Stimulated activated CD4-positive, alpha-beta T cell treated with anti-CD3 and anti-CD28 coated beads, TNF-alpha, amount 100 ng/mL, for 24 hours (primary cell): Measurements from ENCODE around the gene CFTR.

Experiments
- DNase-seq, 3 experiments: peaks; one replicate each; pipeline ENCODE4 v3.0.0-alpha.2; 2020; ENCODE audit warnings: low read depth in 3 of 3

CFTR gene

DNA sequence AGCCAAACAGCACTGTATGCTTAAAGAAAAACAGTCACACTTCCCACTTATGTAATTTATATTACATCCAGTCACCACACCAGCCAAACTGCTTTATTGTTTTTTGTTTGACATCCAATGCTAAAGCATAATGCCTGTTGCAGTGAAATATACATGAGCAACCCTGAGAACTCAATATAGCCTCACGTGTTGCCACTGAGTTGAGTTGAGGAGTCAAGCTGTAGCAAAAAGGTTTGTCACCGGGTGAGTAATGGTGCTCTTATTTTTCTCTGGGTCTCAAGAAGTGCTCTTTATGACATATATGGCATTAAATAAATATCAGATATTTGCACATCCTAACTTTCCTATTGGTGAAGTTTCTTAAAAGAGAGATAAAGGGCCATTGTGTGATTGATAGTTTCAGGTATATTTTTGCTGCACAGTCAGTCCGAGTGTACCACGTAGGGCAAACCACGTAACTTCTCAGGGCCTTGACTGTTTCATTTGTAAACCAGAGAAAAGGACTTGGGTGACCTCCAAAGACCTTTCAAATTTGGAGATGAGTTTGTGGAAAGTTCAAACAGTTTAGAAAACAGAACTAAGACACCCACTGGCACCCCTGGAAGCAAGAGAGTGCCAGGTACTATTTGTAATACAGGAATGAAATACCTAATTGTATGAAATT is 168.5 kb downstream of the CFTR start:
- DNase-seq, result no peak

DNA sequence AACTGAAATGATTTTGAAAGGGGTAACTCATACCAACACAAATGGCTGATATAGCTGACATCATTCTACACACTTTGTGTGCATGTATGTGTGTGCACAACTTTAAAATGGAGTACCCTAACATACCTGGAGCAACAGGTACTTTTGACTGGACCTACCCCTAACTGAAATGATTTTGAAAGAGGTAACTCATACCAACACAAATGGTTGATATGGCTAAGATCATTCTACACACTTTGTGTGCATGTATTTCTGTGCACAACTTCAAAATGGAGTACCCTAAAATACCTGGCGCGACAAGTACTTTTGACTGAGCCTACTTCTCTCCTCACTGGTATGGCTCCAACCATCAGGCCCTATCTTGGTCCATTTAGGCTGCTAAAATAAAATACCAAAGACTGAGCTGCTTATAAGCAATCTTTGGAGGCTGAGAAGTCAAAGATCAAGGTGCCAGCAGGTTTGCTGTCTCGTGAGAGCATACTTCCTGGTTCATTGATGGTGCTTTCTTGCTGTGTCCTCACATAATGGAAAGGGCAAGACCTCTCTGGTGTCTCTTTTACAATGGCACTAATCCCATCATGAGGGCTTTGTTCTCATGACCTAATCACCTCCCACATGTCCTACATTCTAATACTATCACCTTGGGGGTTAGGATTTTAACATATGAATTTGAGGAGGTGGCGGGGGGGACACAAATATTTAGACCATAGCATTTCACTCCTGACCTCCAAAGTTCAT is 173.3 kb downstream of the CFTR start:
- DNase-seq, result no peak

DNA sequence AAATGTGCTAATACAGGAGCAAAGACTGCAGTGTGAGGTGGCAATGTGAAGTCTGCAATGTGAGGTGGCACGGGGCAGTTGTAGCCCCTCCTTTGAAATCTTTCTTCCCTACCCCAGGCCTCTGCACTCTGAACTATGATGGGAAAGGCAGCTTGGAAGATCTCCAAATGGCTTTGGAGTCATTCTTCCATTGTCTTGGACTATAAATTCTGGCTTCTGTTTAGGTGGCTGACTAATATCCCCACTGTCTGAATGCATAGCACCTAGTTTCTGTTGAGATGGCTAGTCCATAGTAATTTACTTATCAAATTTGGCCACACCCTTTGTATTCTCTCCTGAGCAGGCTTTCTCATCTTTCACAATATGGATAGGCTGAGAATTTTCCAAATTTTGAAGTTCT is 175.0 kb downstream of the CFTR start:
- no peak for DNase-seq

DNA sequence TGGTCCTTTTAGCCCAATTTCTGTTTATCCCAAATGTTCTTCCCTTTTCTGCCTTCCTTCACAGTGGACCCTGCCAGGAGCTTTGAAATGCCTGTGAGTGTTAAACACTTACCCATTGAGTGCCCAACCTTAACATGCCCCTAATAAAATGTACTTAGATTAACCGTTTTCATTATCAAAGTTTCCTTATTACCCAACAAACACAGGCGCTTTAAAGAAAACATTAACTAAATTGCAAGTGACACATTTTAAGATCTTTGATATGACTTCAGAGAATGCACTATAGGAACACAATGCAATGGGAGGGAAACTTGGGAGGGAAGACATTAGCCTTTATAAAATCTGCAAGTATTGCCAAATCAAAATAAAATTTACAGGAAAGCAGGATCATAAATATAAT is 177.0 kb downstream of the CFTR start:
- DNase-seq, result no peak

DNA sequence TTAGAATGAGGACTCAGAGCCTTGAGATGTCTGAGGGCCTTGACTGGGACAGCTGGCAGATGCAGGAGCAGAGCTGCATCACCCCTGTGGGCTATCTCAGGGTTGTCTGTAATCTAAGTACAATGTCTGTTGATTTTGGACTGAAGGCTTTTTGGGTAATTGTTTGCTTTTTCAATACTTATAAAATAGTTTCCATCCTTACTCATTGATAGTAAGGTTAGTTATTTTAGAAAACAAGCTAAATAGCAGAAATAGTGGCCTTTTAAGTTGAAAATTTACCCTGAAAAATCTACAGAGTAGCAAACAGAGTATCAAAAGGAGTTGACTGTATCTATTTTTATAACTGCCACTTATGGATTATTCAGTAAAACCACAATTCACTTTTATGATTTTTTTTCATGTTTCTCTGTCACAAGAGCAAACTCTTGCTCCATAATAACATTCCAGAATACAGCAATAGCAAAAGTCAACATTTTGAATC is 179.7 kb downstream of the CFTR start:
- no peak for DNase-seq

DNA sequence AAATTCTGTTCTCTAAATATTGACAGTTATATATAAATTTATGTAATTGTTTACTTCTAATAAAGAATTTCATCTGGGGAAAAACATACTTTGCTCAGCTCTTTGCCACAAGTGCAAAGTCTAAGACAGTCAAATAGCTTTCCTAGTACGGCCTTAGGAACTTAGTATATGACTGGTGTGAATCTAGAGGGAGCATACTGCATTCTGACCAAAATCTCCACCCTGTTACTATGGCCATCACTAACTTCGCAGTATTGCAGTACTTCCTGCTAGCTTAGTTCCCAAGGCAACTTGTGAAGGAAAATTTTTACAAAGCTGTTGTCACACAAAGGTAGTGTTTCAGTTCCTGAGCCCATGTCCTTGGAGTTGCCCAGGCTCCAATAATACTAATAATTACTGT is 181.5 kb downstream of the CFTR start:
- no peak for DNase-seq

DNA sequence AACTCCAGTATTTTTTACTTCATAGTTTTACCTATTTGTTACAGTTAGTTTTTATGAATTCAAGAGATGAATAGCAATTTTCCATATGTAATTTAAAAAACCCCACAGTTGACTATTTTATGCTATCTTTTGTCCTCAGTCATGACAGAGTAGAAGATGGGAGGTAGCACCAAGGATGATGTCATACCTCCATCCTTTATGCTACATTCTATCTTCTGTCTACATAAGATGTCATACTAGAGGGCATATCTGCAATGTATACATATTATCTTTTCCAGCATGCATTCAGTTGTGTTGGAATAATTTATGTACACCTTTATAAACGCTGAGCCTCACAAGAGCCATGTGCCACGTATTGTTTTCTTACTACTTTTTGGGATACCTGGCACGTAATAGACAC is 184.2 kb downstream of the CFTR start:
- DNase-seq, result no peak

DNA sequence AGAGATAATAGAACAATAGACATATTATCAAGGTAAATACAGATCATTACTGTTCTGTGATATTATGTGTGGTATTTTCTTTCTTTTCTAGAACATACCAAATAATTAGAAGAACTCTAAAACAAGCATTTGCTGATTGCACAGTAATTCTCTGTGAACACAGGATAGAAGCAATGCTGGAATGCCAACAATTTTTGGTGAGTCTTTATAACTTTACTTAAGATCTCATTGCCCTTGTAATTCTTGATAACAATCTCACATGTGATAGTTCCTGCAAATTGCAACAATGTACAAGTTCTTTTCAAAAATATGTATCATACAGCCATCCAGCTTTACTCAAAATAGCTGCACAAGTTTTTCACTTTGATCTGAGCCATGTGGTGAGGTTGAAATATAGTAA is 185.5 kb downstream of the CFTR start:
- no peak for DNase-seq

DNA sequence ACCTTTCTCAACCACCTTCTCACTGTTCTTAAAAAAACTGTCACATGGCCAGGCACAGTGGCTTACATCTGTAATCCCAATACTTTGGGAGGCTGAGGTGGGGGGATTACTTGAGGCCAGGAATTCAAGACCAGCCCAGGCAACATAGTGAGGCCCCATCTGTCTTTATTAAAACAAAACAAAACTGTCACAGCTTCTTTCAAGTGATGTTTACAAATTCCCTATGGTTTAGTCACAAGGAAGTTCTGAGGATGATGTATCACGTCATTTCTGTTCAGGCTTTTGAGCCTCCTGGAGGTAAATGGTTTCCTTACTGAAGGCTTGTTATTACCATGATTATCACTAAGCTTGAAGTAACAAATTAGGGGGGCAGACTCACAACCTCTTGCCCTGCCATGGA is 186.2 kb downstream of the CFTR start:
- no peak for DNase-seq

DNA sequence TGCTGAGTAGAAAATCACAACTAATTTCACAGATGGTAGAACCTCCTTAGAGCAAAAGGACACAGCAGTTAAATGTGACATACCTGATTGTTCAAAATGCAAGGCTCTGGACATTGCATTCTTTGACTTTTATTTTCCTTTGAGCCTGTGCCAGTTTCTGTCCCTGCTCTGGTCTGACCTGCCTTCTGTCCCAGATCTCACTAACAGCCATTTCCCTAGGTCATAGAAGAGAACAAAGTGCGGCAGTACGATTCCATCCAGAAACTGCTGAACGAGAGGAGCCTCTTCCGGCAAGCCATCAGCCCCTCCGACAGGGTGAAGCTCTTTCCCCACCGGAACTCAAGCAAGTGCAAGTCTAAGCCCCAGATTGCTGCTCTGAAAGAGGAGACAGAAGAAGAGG is 186.9 kb downstream of the CFTR start:
- DNase-seq, result no peak

DNA sequence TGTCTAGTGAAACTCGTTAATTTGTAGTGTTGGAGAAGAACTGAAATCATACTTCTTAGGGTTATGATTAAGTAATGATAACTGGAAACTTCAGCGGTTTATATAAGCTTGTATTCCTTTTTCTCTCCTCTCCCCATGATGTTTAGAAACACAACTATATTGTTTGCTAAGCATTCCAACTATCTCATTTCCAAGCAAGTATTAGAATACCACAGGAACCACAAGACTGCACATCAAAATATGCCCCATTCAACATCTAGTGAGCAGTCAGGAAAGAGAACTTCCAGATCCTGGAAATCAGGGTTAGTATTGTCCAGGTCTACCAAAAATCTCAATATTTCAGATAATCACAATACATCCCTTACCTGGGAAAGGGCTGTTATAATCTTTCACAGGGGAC is 187.6 kb downstream of the CFTR start:
- DNase-seq, result no peak

DNA sequence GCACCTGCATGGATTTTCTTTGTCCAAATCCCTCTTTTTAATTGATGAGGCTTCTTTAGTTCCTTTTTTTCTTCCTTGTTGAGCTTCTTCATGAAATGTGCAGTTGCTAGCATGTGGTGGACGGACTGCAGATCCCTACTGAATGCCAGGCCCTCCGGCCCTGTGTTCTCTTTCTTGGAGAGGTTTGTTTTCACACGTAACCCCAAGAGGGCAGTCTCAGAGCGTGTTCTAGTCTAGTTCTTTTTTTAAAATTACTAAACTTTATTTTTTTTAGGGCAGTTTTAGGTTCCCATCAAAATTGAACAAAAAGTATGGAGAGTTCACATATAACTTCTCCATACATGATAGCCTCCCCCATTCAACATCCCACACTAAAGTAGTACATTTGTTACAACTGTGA is 190.0 kb downstream of the CFTR start:
- no peak for DNase-seq

DNA sequence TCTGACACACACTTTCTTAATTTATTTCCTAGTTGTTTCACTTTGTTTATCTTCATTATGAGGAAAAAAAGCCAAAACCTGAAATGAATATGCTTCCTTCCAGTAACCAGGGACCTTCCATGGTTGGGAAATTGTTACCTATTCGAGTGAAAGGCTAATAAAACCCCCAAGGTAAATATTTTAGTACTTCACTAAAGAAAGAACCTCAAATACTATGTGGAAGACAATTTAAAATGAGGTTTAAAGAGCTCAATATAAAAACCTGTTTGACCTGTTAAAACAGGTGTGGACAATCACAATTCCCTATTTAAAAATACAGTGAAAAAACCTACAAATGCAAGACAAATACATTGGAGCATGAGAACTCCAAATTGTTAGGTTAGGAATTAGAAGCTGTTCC is 192.6 kb downstream of the CFTR start:
- DNase-seq, result no peak

DNA sequence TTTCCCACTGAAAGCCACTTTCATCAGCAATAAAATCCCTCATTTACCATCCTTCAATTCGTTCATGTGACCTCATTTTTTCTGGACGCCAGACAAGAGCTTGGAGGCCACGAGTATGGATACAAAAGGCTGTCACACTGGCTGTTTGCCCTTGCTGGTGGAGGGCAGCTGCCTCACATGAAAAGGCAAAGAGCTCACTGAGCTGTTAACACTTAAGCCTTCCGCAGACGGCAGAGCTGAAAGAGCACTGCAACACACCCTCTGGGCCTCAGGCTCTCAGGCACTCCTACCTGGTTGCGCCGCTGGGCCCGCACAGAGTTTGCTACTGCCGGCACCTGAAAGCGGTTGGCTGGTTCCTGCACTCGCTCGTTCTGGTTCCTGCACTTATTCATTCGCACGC is 193.5 kb downstream of the CFTR start:
- DNase-seq, result no peak

DNA sequence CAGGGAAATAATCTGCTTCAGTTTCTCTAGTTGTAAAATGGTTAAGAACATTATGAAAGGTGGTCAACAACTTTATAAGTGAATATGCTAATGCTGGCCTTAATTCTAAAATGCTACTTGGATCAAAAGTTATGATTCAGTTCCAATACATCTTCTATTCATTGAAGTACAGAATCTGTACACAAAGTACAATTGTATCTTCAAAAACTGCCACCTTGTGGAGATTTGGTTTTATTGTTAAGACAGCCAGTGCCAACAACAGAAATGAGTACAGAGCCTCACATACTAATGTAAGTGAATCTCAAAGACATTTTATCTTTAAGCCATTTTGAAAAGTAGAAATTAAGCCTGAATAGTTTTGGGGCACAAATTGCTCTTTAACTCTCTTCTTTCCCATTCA is 194.0 kb downstream of the CFTR start:
- no peak for DNase-seq

DNA sequence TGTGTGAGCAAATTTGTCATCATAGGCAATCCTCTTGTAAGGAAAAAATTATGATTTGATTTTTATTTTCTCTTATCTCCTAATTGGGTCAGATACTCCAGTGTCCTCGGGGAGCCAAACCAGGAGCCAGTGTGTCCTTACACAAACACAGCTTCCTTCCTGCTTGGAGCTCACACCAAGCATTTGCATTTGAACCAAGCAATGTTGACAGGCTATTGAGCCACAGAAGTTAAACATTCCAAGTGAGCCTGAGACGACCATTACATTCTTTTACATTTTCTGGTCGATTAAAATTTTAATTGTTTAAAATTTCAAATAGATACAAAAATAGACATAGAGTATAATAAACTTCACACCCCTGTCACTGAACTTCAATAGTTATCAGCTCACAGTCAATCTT is 194.8 kb downstream of the CFTR start:
- DNase-seq, result no peak

DNA sequence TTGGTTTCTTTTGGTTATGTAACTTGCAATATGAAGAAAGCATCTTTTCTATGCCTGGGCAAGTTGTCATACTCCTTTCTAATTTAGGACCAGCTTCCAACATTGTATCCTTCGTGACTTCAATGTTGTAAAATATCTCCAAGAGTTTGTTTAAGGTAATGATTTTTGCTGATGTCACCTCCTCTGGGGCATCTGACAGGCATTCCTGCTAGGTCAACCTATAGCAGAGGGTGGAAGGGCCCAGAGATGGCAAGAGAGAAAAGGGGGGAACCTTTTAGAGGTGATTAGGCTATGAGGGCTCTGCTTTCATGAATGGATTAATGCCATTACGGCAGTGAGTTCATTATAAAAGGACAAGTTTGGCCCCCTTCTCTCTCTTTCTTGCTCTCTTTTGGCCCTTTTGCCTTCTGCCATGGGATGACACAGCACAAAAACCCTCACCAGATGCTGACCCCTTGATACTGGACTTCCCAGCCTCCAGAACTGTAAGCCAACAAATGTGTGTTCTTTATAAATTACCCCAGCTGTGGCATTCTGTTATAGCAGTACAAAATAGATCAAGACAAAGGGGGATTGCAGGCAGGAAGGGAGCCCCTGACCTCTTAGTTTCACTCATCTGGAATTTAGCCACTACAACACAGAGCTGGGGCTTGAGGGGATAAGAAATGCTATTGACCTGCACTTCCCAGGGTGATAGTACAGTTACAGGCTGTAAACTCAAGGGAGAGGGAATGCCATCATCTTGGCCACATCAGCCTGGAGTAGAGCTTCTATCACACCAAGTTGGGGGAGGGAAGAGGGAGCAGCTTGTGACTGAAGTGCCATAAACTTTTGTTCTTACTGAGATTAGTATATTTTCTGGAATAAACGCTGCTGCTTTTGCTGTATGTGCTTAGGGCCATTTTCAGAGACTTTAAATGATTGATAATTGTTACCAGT is 195.9 kb downstream of the CFTR start:
- no peak for DNase-seq

DNA sequence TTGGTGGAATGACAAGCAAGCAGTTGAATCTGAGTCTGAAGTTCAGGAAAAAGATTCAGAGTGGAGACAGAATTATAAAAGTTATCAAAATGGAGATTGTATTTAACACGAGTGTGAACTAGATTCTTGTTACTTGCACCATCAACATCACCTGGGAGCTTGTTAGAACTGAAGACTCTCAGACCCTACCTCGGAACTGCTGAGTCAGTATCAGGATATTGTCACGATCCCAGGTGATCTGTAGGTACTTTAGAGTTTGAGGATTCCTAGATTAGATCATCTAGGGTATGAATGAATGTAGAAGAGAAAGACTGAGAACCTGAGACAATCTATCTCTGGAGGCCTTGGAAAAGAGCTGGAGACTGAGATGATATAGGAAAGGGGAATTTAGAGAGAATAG is 199.3 kb downstream of the CFTR start:
- DNase-seq, result no peak

DNA sequence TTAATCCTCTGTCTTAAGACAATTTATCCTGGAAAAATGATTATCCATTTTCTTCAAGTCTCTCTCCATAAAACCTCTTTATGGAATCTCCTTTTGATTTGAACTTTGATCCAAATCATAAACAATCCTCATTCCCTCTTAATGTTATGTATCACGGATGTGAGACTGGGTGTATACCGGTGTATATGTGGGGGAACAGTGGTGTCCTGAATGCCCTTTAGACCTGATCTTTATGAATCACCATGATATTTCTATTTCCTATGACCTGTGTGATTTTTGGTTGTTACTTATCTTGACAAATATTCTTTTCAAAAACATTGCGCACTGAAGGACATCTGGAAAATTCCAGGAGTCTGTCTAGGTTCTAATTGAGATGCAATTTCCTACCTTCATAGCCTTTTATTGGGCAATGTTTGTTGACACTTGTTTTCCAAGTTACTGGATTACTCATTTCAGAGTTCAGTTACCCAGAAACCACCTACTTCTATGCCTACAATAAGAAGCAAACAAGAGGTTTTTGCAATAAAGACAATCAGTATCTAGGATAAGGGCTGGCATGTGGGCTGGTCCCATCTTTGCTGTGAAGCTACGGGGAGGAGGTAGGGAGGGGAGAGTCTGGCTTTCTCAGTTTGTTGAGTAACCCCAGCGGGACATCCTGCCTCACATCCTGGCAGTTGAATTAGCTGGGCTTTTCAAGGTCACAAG is 203.0 kb downstream of the CFTR start:
- DNase-seq, result no peak

DNA sequence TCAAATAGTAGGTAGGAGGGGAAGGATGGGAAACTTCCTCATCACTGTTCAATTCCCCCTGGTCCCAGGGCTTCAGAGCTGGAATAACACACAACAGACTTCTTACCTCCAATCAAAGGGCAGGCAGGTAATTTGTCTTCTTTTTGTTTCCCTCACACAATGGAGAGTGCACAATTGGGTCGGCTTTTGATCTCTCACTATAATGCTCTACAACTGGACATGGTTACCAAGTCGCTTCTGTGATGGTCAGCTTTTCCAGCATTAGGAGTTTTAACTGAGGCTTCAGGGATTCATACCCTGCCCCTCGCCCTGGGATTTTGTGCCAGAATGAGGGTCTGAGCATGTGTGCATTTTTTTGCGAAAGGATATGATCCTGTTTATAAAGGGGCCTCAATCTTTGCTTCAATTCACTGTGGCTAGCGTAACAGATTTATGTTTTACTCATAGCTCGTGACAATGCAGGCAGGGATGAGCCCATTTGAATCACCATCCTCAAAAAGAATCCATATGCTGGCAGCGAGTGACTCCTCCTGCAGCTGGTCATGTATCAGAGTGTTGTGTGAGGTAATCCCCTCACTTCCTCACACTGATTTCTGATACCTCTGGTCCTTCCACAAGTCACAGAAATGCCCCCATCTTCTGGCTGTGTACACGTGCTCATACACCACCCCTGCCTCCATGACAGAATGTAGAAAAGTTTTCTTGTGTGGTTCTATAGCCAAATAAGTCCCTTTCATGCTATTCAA is 203.8 kb downstream of the CFTR start:
- no peak for DNase-seq

DNA sequence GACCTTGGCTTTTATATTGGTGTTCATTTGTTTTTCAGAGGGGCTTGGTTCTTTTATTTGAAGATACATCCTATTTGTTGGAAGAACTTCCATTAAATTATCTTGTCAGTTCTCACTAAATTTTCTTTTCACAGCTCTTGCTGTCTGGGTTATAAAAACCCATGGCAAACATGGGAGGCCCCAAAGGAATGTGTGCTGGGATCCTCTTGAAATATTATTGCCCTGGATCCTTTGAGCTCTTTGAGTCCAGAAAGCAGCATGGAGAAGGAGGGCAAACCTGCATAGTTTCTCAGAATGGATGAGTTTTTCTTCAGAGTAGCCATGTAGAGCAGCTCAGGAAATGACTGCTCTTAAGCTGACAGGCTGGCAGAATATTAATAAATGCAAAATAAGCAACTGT is 206.0 kb downstream of the CFTR start:
- DNase-seq, result no peak
